ENCODE measurements around the gene CIROP.

The CIROP gene

GRCh38 chr14:23070262-23071129, 34.3 kb downstream of the CIROP start:
- peaks cover 44 to 70% of the 10 kb centered on the region in 2 donors for H3K36me3 ChIP-seq (replicated peaks in 1 of 2; ENCODE audit: control insufficient read depth in 2 of 2, insufficient read depth in 2 of 2, low read length in 2 of 2)
- no peak overlapping the region for H4K91ac ChIP-seq (ENCODE audit: low read depth, low read length, poor library complexity)
- H2BK15ac ChIP-seq (ENCODE audit: low read length) = no peak overlapping the region
- no peak overlapping the region for H2BK120ac ChIP-seq (ENCODE audit: low read depth, low read length)
- peaks cover 5% of the 10 kb centered on the region for H3K79me1 ChIP-seq (ENCODE audit: low read depth, low read length)
- H3K9ac ChIP-seq (ENCODE audit: low read depth, low read length, poor library complexity) = no peak overlapping the region
- H3K4me1 ChIP-seq (ENCODE audit: control insufficient read depth in 2 of 2, insufficient read depth in 1 of 2, low read depth in 1 of 2, low read length in 2 of 2) = peaks cover 23 to 25% of the 10 kb centered on the region in 2 donors
- H2BK12ac ChIP-seq (ENCODE audit: low read length) = no peak overlapping the region
- H2AFZ ChIP-seq (ENCODE audit: low read length) = no peak overlapping the region
- H2BK5ac ChIP-seq (ENCODE audit: low read length) = peak overlapping the region; percentile 35
- H3K4ac ChIP-seq (ENCODE audit: low read length) = no peak overlapping the region
- peak overlapping the region; percentile 83 to 84 for H3K4me3 ChIP-seq (ENCODE audit: low read length in 2 of 2)
- no peak overlapping the region for H3K23ac ChIP-seq (ENCODE audit: low read depth, low read length, poor library complexity)
- H3K9me3 ChIP-seq (replicated peaks in 1 of 2; ENCODE audit: control insufficient read depth in 2 of 2, insufficient read depth in 1 of 2, low read depth in 1 of 2, low read length in 2 of 2) = no peaks in the 10 kb centered on the region
- no peak for DNase-seq (ENCODE audit: low spot score)
- H3K18ac ChIP-seq (ENCODE audit: low read length) = no peak overlapping the region
- no peak overlapping the region for H4K8ac ChIP-seq (ENCODE audit: low read depth, low read length)
- 100% methylated on average over 1 of the region's 10 CpGs for WGBS, 2 donors (ENCODE audit: extremely low coverage in 2 of 2, insufficient read length in 2 of 2, insufficient replicate concordance in 1 of 2)
- peak overlapping the region; percentile 48 for H3K27ac ChIP-seq (replicated peaks; ENCODE audit: low read length)
- no peaks in the 10 kb centered on the region for H3K27me3 ChIP-seq (ENCODE audit: control insufficient read depth in 3 of 3, insufficient read depth in 3 of 3, low read depth in 1 of 3, low read length in 3 of 3)
- no peak overlapping the region for H3K14ac ChIP-seq (ENCODE audit: low read length)
- H2AK5ac ChIP-seq (ENCODE audit: low read depth, low read length) = no peak overlapping the region
- peak overlapping the region; percentile 56 for H3K4me2 ChIP-seq (ENCODE audit: insufficient read depth, low read length, poor library complexity, severe bottlenecking)

- no peak overlapping the region for H3K4me2 ChIP-seq (ENCODE audit: insufficient read depth, low read length, poor library complexity, severe bottlenecking)
- peak overlapping the region in 1 of 2 donors; percentile 83 for H3K4me3 ChIP-seq (ENCODE audit: low read length in 2 of 2)
- H2BK12ac ChIP-seq (ENCODE audit: low read length) = no peak overlapping the region
- H3K9me3 ChIP-seq (replicated peaks in 1 of 2; ENCODE audit: control insufficient read depth in 2 of 2, insufficient read depth in 1 of 2, low read depth in 1 of 2, low read length in 2 of 2) = no peaks in the 10 kb centered on the region
- no peak overlapping the region for H2BK120ac ChIP-seq (ENCODE audit: low read depth, low read length)
- H3K14ac ChIP-seq (ENCODE audit: low read length) = no peak overlapping the region
- H3K4ac ChIP-seq (ENCODE audit: low read length) = no peak overlapping the region
- no peak overlapping the region for H4K91ac ChIP-seq (ENCODE audit: low read depth, low read length, poor library complexity)
- H2AK5ac ChIP-seq (ENCODE audit: low read depth, low read length) = no peak overlapping the region
- H3K79me1 ChIP-seq (ENCODE audit: low read depth, low read length) = peaks cover 5% of the 10 kb centered on the region
- no CpG with 5 or more reads among the region's 4 CpGs for WGBS, 2 donors (ENCODE audit: extremely low coverage in 2 of 2, insufficient read length in 2 of 2, insufficient replicate concordance in 1 of 2)
- H2BK15ac ChIP-seq (ENCODE audit: low read length) = no peak overlapping the region
- DNase-seq (ENCODE audit: low spot score) = no peak
- H3K27ac ChIP-seq (replicated peaks; ENCODE audit: low read length) = peak overlapping the region; percentile 59
- no peak overlapping the region for H2AFZ ChIP-seq (ENCODE audit: low read length)
- H3K9ac ChIP-seq (ENCODE audit: low read depth, low read length, poor library complexity) = no peak overlapping the region
- H3K23ac ChIP-seq (ENCODE audit: low read depth, low read length, poor library complexity) = no peak overlapping the region
- peaks cover 45 to 70% of the 10 kb centered on the region in 2 donors for H3K36me3 ChIP-seq (replicated peaks in 1 of 2; ENCODE audit: control insufficient read depth in 2 of 2, insufficient read depth in 2 of 2, low read length in 2 of 2)
- peaks cover 23 to 25% of the 10 kb centered on the region in 2 donors for H3K4me1 ChIP-seq (ENCODE audit: control insufficient read depth in 2 of 2, insufficient read depth in 1 of 2, low read depth in 1 of 2, low read length in 2 of 2)
- H3K18ac ChIP-seq (ENCODE audit: low read length) = no peak overlapping the region
- no peak overlapping the region for H4K8ac ChIP-seq (ENCODE audit: low read depth, low read length)
- H2BK5ac ChIP-seq (ENCODE audit: low read length) = no peak overlapping the region
- no peaks in the 10 kb centered on the region for H3K27me3 ChIP-seq (ENCODE audit: control insufficient read depth in 3 of 3, insufficient read depth in 3 of 3, low read depth in 1 of 3, low read length in 3 of 3)
Measured at GRCh38 chr14:23069413-23069806, 35.4 kb downstream of the CIROP start.

GRCh38 chr14:23068789-23069412, 35.9 kb downstream of the CIROP start:
- DNase-seq (ENCODE audit: low spot score) = peak; percentile 89
- no peak overlapping the region for H2BK15ac ChIP-seq (ENCODE audit: low read length)
- H3K4me1 ChIP-seq (ENCODE audit: control insufficient read depth in 2 of 2, insufficient read depth in 1 of 2, low read depth in 1 of 2, low read length in 2 of 2) = peaks cover 23 to 25% of the 10 kb centered on the region in 2 donors
- H3K9ac ChIP-seq (ENCODE audit: low read depth, low read length, poor library complexity) = no peak overlapping the region
- no peak overlapping the region for H2AK5ac ChIP-seq (ENCODE audit: low read depth, low read length)
- no peak overlapping the region for H3K4me2 ChIP-seq (ENCODE audit: insufficient read depth, low read length, poor library complexity, severe bottlenecking)
- no peak overlapping the region for H4K8ac ChIP-seq (ENCODE audit: low read depth, low read length)
- H3K27me3 ChIP-seq (ENCODE audit: control insufficient read depth in 3 of 3, insufficient read depth in 3 of 3, low read depth in 1 of 3, low read length in 3 of 3) = no peaks in the 10 kb centered on the region
- H3K14ac ChIP-seq (ENCODE audit: low read length) = no peak overlapping the region
- WGBS, 2 donors (ENCODE audit: extremely low coverage in 2 of 2, insufficient read length in 2 of 2, insufficient replicate concordance in 1 of 2) = no CpG with 5 or more reads among the region's 8 CpGs
- H3K4me3 ChIP-seq (ENCODE audit: low read length in 2 of 2) = no peak overlapping the region
- no peak overlapping the region for H3K23ac ChIP-seq (ENCODE audit: low read depth, low read length, poor library complexity)
- no peak overlapping the region for H3K18ac ChIP-seq (ENCODE audit: low read length)
- peaks cover 50 to 71% of the 10 kb centered on the region in 2 donors for H3K36me3 ChIP-seq (replicated peaks in 1 of 2; ENCODE audit: control insufficient read depth in 2 of 2, insufficient read depth in 2 of 2, low read length in 2 of 2)
- no peak overlapping the region for H4K91ac ChIP-seq (ENCODE audit: low read depth, low read length, poor library complexity)
- H2AFZ ChIP-seq (ENCODE audit: low read length) = no peak overlapping the region
- H2BK5ac ChIP-seq (ENCODE audit: low read length) = no peak overlapping the region
- H3K27ac ChIP-seq (replicated peaks; ENCODE audit: low read length) = peak overlapping the region; percentile 59
- H3K4ac ChIP-seq (ENCODE audit: low read length) = no peak overlapping the region
- H2BK12ac ChIP-seq (ENCODE audit: low read length) = no peak overlapping the region
- peaks cover 8% of the 10 kb centered on the region for H3K79me1 ChIP-seq (ENCODE audit: low read depth, low read length)
- H3K9me3 ChIP-seq (replicated peaks in 1 of 2; ENCODE audit: control insufficient read depth in 2 of 2, insufficient read depth in 1 of 2, low read depth in 1 of 2, low read length in 2 of 2) = no peaks in the 10 kb centered on the region
- H2BK120ac ChIP-seq (ENCODE audit: low read depth, low read length) = no peak overlapping the region
